Lower leg skin (tissue), 3 donors: ENCODE data around the gene SYNGR4.

Experiments
- CTCF ChIP-seq, 3 donors: fragments of 450-650 bp; IDR thresholded peaks; one replicate each; pipeline ENCODE4 v1.5.1; 2016; ENCODE audit warnings: antibody characterized with exemption in 3 of 3, mild to moderate bottlenecking in 3 of 3, moderate library complexity in 2 of 3
- POLR2A ChIP-seq, 2 donors: fragments of 450-650 bp; IDR thresholded peaks; one replicate each; pipeline ENCODE4 v1.6.1; 2016 to 2017; ENCODE audit warnings: antibody characterized with exemption in 2 of 2, mild to moderate bottlenecking in 1 of 2, moderate library complexity in 1 of 2

GRCh38 chr19:48373567-48373966 lies 9.4 kb downstream of the SYNGR4 start:
- TF ChIP-seq CTCF (IDR thresholded peaks at IDR 0.05) (no peak), POLR2A (IDR thresholded peaks at IDR 0.05) (no peak)
